Measurements from ENCODE around the gene NOCT.

DNA sequence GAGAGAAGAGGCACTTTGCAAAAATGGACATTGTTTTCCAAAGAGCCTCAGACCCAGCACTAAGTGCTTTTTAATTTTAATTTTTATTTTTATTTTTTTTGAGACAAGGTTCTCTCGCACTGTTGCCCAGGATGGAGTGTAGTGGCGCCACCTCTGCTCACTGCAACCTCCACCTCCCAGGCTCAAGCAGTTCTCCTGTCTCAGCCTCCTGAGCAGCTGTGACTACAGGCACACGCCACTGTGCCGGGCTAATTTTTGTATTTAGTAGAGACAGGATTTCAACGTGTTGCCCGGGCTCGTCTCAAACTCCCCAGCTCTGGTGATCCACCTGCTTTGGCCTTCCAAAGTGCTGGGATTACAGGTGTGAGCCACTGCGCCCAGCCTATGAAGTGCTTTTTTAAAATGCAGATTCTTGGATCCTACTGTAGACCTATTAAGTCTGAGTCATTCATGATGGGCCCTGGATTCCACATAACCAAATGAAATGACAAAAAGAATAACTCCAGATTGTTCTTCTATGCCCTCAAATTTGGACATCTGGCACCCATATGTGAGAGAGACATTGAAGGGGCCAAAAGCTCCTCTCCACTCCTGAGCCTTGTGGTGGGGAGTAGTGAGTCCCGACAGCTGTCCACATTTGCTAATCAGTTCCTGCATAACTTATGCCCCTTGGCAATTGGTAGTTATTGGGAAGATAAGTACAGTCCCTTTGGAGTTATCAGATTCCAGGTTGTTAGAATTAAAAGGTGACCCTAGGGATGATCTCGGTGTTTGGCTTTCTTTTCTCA lies 3.6 kb downstream of the NOCT start:
- TF ChIP-seq CTCF (IDR thresholded peaks at IDR 0.05), result no peak
- TF ChIP-seq POLR2AphosphoS5 (IDR thresholded peaks at IDR 0.05; ENCODE audit: insufficient read depth in 1 of 2, low read depth in 1 of 2), result no peak

Measured in vagina (tissue), 2 donors.